ENCODE measurements around the gene KIF6.

KIF6 gene, protein sequence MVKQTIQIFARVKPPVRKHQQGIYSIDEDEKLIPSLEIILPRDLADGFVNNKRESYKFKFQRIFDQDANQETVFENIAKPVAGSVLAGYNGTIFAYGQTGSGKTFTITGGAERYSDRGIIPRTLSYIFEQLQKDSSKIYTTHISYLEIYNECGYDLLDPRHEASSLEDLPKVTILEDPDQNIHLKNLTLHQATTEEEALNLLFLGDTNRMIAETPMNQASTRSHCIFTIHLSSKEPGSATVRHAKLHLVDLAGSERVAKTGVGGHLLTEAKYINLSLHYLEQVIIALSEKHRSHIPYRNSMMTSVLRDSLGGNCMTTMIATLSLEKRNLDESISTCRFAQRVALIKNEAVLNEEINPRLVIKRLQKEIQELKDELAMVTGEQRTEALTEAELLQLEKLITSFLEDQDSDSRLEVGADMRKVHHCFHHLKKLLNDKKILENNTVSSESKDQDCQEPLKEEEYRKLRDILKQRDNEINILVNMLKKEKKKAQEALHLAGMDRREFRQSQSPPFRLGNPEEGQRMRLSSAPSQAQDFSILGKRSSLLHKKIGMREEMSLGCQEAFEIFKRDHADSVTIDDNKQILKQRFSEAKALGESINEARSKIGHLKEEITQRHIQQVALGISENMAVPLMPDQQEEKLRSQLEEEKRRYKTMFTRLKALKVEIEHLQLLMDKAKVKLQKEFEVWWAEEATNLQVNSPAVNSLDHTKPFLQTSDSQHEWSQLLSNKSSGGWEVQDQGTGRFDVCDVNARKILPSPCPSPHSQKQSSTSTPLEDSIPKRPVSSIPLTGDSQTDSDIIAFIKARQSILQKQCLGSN

DNA sequence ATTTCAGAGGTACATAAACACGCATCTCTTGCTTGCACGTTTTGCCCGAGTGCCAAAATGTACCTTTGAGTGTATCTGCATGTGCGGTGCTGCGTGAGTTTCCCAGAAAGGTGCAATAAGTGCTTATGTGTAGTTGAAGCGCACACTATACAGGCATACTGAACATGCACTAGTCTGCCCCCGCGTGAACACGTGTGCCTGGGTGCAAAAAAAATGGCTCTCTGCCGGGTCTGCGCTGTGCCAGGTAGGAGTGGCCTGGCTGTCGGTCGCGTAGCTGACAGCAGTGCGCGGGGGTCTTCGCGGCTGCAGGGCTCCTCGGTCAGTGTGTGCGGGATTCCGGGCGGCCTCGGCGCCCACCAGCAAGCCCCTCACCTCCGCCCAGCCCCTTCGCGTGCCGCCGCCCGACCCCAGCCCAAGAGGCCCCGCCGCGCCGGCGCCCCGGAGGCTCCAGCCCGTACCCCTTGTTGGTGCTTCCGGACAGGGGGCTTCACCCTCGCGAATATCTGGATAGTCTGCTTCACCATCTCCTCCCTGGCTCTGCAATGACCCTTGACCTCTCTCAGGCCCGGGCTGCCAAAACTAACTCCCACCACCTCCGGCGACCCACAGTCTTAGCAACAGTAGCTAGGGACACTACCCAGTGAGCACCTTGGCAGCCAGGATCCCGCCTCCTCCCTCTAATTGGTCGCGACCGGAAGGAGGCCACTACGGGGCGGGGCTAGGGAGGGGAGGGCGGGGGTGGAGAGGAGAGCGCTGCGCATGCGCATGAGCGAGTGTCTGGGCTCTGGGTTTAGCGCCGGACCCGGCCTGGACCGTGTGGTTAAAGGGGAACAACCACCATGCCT lies at the start of gene KIF6:
Gene KIF6 (minus strand): TSS at position 622 of the 845 bp plus-strand sequence. CDS start 98 bp downstream, at position 524.
- Histone ChIP-seq H3K4me3 (no peak within 1 kb of the TSS), H3K9ac (ENCODE audit: insufficient read length) (no peak within 1 kb of the TSS), H3K27ac (no peak within 1 kb of the TSS), H3K9me3 (ENCODE audit: low read depth, low read length) (no peaks in the 10 kb centered on the region), H3K36me3 (ENCODE audit: insufficient read depth, low read length) (no peaks in the 10 kb centered on the region)
- TF ChIP-seq POLR2AphosphoS5 (IDR thresholded peaks at IDR 0.05; ENCODE audit: borderline replicate concordance, low read depth, low read length): no peak
- no peak for TF ChIP-seq EZH2 (IDR thresholded peaks at IDR 0.05)
- no peak for TF ChIP-seq FOXP2 (optimal IDR thresholded peaks at IDR 0.05; ENCODE audit: control extremely low read depth, extremely low read length, insufficient read depth)
- no peak for DNase-seq (ENCODE audit: low read depth, low spot score)

DNA sequence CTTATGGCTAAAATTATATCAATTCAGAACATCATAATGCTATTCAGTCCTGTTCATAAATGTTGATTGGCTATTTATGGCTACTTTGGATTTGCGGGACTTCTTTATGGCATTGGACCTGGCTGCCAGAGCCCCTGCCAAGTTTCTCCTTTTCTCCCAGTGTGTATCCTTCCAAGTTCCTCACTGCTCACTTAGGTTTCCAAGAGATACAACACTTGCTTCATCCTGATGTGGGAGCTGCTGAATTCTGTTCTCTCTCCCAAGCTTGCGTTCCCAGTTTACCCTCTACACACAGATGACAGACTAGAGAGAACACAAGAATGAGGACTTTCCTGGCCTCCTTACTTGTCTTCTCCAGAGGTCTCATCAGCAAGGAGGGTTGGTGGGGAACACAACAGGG lies 48.6 kb upstream of the KIF6 start:
- no peak for DNase-seq (ENCODE audit: low read depth, low spot score)
- Histone ChIP-seq H3K9ac (ENCODE audit: insufficient read length) (no peak overlapping the region), H3K4me3 (no peak overlapping the region), H3K27ac (no peak overlapping the region), H3K36me3 (ENCODE audit: insufficient read depth, low read length) (no peaks in the 10 kb centered on the region), H3K9me3 (ENCODE audit: low read depth, low read length) (no peaks in the 10 kb centered on the region)
- TF ChIP-seq POLR2AphosphoS5 (IDR thresholded peaks at IDR 0.05; ENCODE audit: borderline replicate concordance, low read depth, low read length) (no peak), EZH2 (IDR thresholded peaks at IDR 0.05) (no peak), FOXP2 (optimal IDR thresholded peaks at IDR 0.05; ENCODE audit: control extremely low read depth, extremely low read length, insufficient read depth) (no peak)

DNA sequence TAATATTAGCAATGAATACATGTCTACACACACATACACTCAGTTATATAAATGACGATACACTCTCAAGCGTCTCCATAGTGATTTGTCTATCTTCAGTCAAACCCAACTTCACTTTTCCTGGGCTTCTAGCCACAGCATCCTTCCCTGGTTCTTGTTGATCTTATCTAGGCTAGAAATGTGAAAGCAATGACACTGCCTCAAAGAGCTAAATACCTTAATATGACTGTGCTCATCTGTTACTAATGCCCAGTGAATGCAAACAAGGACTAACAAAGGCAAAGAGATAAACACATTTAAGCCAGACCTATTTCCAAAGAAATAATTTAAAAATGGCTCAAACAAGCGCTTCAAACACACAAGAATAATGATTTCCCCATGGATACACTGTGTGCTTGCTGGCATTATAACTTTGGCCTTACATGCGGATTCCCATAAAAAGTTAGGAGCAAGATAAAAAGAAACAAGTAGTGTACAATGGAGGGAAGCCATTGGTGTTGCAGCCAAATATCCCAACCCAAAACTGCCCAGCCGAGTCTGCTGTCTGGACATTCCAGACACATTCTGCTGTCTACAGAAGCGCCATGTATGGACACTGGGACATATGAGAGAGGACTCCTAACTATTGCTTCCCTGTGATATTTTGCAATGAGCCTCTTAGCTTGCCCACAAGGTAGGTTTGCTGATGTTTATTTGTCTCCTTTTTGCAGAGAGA lies 47.5 kb upstream of the KIF6 start:
- Histone ChIP-seq H3K9me3 (ENCODE audit: low read depth, low read length) (no peaks in the 10 kb centered on the region), H3K4me3 (no peak overlapping the region), H3K27ac (no peak overlapping the region), H3K9ac (ENCODE audit: insufficient read length) (no peak overlapping the region), H3K36me3 (ENCODE audit: insufficient read depth, low read length) (no peaks in the 10 kb centered on the region)
- no peak for TF ChIP-seq FOXP2 (optimal IDR thresholded peaks at IDR 0.05; ENCODE audit: control extremely low read depth, extremely low read length, insufficient read depth)
- TF ChIP-seq EZH2 (IDR thresholded peaks at IDR 0.05): no peak
- no peak for TF ChIP-seq POLR2AphosphoS5 (IDR thresholded peaks at IDR 0.05; ENCODE audit: borderline replicate concordance, low read depth, low read length)
- DNase-seq (ENCODE audit: low read depth, low spot score): no peak

DNA sequence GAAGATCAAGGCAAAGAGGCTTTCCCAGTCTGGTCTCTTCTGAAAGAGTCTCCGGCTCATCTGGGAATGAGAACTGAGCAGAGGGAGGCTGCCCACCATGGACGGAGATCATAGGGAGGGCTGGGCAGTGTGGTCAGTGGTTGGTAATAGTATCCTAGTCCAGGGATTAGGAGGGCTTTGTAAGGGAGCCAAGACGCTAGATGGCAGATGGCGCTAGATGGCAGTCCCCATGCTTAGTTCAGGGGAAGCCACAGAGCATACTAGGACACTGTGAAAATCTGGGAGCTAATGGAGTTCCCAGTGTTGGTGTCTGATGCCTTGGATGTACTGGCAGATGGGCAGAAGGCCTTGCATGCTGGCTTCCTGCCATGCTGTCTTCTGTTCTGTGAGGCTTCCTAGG lies 45.2 kb upstream of the KIF6 start:
- Histone ChIP-seq H3K9me3 (ENCODE audit: low read depth, low read length) (no peaks in the 10 kb centered on the region), H3K9ac (ENCODE audit: insufficient read length) (no peak overlapping the region), H3K36me3 (ENCODE audit: insufficient read depth, low read length) (no peaks in the 10 kb centered on the region), H3K4me3 (no peak overlapping the region), H3K27ac (no peak overlapping the region)
- TF ChIP-seq EZH2 (IDR thresholded peaks at IDR 0.05) (no peak), POLR2AphosphoS5 (IDR thresholded peaks at IDR 0.05; ENCODE audit: borderline replicate concordance, low read depth, low read length) (no peak), FOXP2 (optimal IDR thresholded peaks at IDR 0.05; ENCODE audit: control extremely low read depth, extremely low read length, insufficient read depth) (no peak)
- DNase-seq (ENCODE audit: low read depth, low spot score): no peak

DNA sequence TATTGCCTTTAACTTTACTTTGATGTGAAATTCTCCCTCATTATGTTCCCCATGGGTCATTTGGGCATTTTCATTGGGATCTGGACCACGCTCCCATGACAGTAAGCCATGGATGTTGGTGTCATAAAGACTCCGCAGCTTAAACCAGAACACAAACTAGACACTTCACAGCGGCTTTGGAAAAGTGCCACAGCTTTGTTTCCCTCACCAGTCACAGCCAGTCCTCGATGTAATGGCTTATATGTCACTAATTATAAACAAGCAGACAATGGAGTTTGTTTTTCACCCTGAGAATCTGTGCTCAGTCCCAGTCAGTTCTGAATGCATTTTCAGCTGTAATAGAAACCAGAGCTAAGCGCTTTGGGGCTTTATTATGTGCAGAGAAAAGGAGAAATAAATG lies 43.8 kb upstream of the KIF6 start:
- DNase-seq (ENCODE audit: low read depth, low spot score): no peak
- Histone ChIP-seq H3K4me3 (no peak overlapping the region), H3K36me3 (ENCODE audit: insufficient read depth, low read length) (no peaks in the 10 kb centered on the region), H3K9ac (ENCODE audit: insufficient read length) (no peak overlapping the region), H3K27ac (no peak overlapping the region), H3K9me3 (ENCODE audit: low read depth, low read length) (no peaks in the 10 kb centered on the region)
- no peak for TF ChIP-seq EZH2 (IDR thresholded peaks at IDR 0.05)
- no peak for TF ChIP-seq POLR2AphosphoS5 (IDR thresholded peaks at IDR 0.05; ENCODE audit: borderline replicate concordance, low read depth, low read length)
- TF ChIP-seq FOXP2 (optimal IDR thresholded peaks at IDR 0.05; ENCODE audit: control extremely low read depth, extremely low read length, insufficient read depth): no peak

DNA sequence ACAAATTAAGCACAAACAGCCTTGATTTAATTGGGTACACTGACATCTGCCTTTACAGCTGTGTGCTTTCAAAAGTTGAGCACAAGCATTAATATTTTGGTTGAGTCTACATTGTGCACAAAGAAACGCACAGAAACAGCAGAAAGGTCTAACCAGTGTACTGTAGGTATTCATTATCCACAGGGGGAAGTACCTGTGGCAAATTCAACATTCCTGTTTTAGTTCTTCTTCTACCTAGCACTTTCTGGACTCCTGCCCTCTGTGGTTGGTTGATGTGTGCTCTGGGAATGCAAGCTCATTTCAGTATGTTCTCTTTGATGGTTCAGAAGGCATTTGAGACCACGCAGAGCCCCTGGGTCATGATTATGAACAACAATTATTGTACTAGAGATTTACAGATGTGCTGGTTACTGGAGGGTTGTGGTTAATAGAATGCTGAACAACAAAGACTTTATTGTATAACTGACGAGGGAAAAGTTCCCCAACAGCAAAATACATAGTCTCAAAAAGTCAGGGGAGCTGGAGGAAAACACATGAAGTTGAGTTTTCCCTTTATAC lies 40.4 kb upstream of the KIF6 start:
- Histone ChIP-seq H3K9me3 (ENCODE audit: low read depth, low read length) (no peaks in the 10 kb centered on the region), H3K36me3 (ENCODE audit: insufficient read depth, low read length) (no peaks in the 10 kb centered on the region), H3K9ac (ENCODE audit: insufficient read length) (no peak overlapping the region), H3K27ac (no peak overlapping the region), H3K4me3 (no peak overlapping the region)
- DNase-seq (ENCODE audit: low read depth, low spot score): no peak
- TF ChIP-seq POLR2AphosphoS5 (IDR thresholded peaks at IDR 0.05; ENCODE audit: borderline replicate concordance, low read depth, low read length): no peak
- no peak for TF ChIP-seq FOXP2 (optimal IDR thresholded peaks at IDR 0.05; ENCODE audit: control extremely low read depth, extremely low read length, insufficient read depth)
- TF ChIP-seq EZH2 (IDR thresholded peaks at IDR 0.05): no peak

DNA sequence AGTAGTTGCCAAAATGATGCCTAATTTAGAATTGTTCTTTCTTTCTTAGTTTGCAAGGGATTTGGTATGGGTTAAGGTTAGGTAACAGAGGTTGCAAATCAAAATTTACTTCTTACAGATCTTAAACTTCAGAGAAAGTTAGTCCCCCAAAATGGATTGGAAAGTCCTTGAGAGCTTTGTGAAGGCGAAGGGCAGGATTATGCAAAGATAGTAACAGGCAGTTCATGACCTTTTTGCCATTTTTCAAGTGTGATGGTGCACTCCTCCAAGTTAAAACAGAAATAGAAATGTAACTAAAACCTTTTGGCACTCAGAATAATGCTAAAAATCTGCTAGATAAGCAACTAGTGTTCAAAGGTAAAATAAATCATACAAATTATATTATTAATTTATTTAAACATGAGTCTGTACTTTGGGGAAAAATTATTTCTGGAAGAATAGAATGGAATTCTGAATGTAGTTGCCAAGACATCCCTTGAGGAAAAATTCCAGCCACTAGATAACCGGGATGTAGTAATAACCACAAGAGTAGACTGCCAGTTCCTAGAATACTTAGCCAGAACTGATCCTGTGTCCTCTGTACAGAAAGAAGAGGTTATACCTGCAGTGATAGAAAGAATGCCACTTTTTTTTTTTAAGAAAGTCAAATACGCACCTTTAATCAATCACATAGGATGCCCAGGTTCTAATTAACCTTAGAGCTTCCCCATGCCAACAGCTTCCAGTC lies 35.2 kb upstream of the KIF6 start:
- H3K4me3 ChIP-seq: no peak overlapping the region
- H3K27ac ChIP-seq: no peak overlapping the region
- H3K36me3 ChIP-seq (ENCODE audit: insufficient read depth, low read length): no peaks in the 10 kb centered on the region
- TF ChIP-seq POLR2AphosphoS5 (IDR thresholded peaks at IDR 0.05; ENCODE audit: borderline replicate concordance, low read depth, low read length) (no peak), FOXP2 (optimal IDR thresholded peaks at IDR 0.05; ENCODE audit: control extremely low read depth, extremely low read length, insufficient read depth) (no peak), EZH2 (IDR thresholded peaks at IDR 0.05) (no peak)
- no peak overlapping the region for H3K9ac ChIP-seq (ENCODE audit: insufficient read length)
- no peak for DNase-seq (ENCODE audit: low read depth, low spot score)
- H3K9me3 ChIP-seq (ENCODE audit: low read depth, low read length): no peaks in the 10 kb centered on the region
